AG04450 (cell line): Measurements from ENCODE around the gene PLXNB1. TPM values are rescaled to one million over a fixed set of nuclear protein-coding genes. Genes with fewer than 3 reads are reported as not detected.
A peak's percentile ranks its signal among the peaks of the same experiment; 100 is the strongest.

Experiments
- CTCF ChIA-PET: fragments of 300-600, 350-600 bp; formaldehyde crosslinking; extraction: SDS; loops from one replicate; lab custom pipeline; 2022; ENCODE audit warnings: antibody characterized with exemption, inconsistent platforms; lab: Charles Lee
- POLR2A ChIA-PET: fragments of 350-600 bp; formaldehyde crosslinking; extraction: SDS; loops from one replicate; lab custom pipeline; 2021; ENCODE audit warnings: antibody characterized with exemption, inconsistent platforms; lab: Yijun Ruan, JAX
- DNase-seq: peaks from one replicate; pipeline ENCODE4 v3.0.0-alpha.2; 2011; ENCODE audit warnings: low read depth, low spot score
- H3K27ac ChIP-seq: one replicate; pipeline ENCODE4 v1.5.1; 2012; ENCODE audit warnings: low read depth, low read length, control low read depth
- H3K27me3 ChIP-seq: one replicate; pipeline ENCODE4 v1.6.0; 2012; ENCODE audit warnings: low read length; ENCODE audit not compliant: control insufficient read depth, insufficient read depth
- H3K4me3 ChIP-seq: 2 replicates; pipeline ENCODE4 v1.5.1; 2011; ENCODE audit warnings: mild to moderate bottlenecking, low read depth, low read length, control low read depth
- H3K9me3 ChIP-seq: 2 replicates; pipeline ENCODE4 v1.5.1; 2012; ENCODE audit warnings: low read length; ENCODE audit not compliant: control insufficient read depth, insufficient read depth
- polyA minus RNA-seq: library from RNA; depleted of rRNA, polyadenylated mRNA; stranded (reverse); fragments of >200 nt; gene quantifications from 2 replicates; pipeline ENCODE4 v1.2.3, GENCODE V29; 2011; rRNA and poly(A)+ RNA removed
- polyA plus RNA-seq: library from polyadenylated mRNA; depleted of rRNA; stranded (reverse); fragments of >200 nt; gene quantifications from 2 replicates; pipeline ENCODE4 v1.2.3, GENCODE V29; 2011; rRNA removed
- TF ChIP-seq, protein P1 (sequence below): IDR thresholded peaks from 2 replicates; pipeline ENCODE4 v1.5.1; 2011; ENCODE audit warnings: low read depth, low read length, control low read depth, inconsistent platforms

PLXNB1 gene, protein sequence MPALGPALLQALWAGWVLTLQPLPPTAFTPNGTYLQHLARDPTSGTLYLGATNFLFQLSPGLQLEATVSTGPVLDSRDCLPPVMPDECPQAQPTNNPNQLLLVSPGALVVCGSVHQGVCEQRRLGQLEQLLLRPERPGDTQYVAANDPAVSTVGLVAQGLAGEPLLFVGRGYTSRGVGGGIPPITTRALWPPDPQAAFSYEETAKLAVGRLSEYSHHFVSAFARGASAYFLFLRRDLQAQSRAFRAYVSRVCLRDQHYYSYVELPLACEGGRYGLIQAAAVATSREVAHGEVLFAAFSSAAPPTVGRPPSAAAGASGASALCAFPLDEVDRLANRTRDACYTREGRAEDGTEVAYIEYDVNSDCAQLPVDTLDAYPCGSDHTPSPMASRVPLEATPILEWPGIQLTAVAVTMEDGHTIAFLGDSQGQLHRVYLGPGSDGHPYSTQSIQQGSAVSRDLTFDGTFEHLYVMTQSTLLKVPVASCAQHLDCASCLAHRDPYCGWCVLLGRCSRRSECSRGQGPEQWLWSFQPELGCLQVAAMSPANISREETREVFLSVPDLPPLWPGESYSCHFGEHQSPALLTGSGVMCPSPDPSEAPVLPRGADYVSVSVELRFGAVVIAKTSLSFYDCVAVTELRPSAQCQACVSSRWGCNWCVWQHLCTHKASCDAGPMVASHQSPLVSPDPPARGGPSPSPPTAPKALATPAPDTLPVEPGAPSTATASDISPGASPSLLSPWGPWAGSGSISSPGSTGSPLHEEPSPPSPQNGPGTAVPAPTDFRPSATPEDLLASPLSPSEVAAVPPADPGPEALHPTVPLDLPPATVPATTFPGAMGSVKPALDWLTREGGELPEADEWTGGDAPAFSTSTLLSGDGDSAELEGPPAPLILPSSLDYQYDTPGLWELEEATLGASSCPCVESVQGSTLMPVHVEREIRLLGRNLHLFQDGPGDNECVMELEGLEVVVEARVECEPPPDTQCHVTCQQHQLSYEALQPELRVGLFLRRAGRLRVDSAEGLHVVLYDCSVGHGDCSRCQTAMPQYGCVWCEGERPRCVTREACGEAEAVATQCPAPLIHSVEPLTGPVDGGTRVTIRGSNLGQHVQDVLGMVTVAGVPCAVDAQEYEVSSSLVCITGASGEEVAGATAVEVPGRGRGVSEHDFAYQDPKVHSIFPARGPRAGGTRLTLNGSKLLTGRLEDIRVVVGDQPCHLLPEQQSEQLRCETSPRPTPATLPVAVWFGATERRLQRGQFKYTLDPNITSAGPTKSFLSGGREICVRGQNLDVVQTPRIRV (N-terminal part only)
- polyA plus RNA-seq (13.4 and 18.3 TPM in 2 replicates), polyA minus RNA-seq (31.3 and 58.8 TPM in 2 replicates)

DNA sequence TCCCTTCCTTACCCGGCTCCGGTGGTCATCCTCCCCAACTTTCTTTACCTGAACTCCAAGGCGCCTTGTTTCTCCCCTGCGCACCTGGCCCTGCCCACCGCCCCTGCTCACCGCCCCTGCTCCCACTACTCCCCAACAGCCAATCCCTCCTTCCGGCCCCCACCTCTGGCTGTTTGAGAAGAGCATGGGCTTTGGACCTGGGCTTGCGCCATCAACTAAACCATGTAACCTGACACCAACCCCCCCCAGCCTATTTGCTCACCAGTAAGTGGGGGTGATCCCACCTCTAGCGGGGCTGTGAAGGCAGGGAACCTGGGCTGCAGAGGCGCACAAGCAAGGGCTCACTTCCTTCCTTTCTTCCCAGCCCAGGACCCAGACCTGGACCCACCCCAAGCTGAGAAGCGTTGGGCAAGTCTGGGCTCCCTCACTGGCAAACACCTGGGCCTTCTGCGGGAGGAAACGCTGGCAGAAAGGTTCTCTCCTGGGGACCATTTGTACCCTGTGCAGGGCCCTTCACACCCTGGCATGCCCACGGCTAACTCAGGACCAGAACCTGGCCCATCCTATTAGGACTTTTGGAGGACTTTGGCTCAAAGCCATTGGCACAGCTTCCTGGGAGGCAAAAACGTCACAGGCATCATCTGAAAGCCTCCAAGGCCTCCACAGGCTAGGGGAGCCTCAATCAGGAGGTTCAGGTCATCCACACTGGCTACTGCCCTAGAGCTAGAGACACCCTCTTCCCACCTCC lies at the start of gene PLXNB1:
Gene PLXNB1, minus strand, starts transcription at position 127 of the 748 bp plus-strand sequence. CDS start 5,475 bp downstream, outside the sequence.
- TF ChIP-seq, protein P1, sequence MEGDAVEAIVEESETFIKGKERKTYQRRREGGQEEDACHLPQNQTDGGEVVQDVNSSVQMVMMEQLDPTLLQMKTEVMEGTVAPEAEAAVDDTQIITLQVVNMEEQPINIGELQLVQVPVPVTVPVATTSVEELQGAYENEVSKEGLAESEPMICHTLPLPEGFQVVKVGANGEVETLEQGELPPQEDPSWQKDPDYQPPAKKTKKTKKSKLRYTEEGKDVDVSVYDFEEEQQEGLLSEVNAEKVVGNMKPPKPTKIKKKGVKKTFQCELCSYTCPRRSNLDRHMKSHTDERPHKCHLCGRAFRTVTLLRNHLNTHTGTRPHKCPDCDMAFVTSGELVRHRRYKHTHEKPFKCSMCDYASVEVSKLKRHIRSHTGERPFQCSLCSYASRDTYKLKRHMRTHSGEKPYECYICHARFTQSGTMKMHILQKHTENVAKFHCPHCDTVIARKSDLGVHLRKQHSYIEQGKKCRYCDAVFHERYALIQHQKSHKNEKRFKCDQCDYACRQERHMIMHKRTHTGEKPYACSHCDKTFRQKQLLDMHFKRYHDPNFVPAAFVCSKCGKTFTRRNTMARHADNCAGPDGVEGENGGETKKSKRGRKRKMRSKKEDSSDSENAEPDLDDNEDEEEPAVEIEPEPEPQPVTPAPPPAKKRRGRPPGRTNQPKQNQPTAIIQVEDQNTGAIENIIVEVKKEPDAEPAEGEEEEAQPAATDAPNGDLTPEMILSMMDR: no peak
- no peaks in the 10 kb centered on the region for H3K27me3 ChIP-seq
- H3K9me3 ChIP-seq: no peaks in the 10 kb centered on the region
- ChIA-PET POLR2A (no interaction called here), CTCF (interaction anchor here (0.6 to 12.1 kb wide), 5 partner anchors 10 to 235 kb away, joined by 3 to 402 read pairs (median 4); partner anchors contain the start of genes CCDC51 and TMA7)
- no peak for DNase-seq
- peak within 1 kb of the TSS; percentile 31 for H3K27ac ChIP-seq
- H3K4me3 ChIP-seq: peak within 1 kb of the TSS; percentile 70

DNA sequence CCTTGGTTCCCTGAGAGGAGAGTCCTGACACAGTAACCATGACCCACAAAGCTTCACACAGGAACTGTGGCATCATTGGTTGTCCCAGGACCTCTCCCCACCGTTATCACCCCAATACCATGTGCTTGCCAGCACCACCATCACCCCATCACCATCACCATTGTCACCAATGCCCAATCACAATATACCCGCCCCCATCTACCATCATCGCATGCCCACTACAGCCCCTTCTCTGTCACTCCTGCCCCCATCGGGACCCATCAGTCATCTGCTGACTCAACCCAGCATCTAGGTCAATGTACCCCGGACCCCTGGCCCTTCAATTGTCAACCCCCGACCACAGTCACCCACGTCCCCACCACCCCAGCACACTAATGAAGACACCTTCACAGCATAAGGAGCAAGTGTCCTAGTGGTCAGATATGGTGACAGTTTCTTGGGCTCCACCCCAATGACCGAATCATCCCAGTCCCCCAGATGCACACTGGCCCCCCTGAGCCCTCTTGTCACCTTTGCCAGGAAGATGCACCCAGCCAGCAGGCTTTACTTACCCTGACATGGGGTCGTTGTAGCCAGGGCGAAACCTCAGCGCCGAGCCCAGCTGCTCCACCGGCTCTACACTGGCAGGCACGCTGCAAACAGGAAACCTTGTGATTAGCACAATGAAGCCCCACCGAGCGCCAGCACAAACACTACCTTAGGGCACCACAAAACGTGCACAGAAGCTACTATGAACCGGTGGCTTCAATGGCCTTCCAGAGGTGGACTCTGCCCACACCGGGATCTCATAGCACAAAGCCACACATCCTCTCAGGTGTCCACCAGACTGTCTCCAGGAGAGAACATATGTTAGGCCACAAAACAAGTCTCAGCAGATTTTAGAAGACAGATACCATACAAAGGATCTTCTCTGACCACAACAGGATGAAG lies 49.0 kb upstream of the PLXNB1 start:
- Histone ChIP-seq H3K4me3 (no peak overlapping the region), H3K9me3 (no peaks in the 10 kb centered on the region; the same call in 1 of the 2 replicates), H3K27me3 (no peaks in the 10 kb centered on the region), H3K27ac (no peak overlapping the region)
- ChIA-PET POLR2A (no interaction called here), CTCF (no interaction called here)
- no peak for DNase-seq
- TF ChIP-seq, protein P1: no peak

DNA sequence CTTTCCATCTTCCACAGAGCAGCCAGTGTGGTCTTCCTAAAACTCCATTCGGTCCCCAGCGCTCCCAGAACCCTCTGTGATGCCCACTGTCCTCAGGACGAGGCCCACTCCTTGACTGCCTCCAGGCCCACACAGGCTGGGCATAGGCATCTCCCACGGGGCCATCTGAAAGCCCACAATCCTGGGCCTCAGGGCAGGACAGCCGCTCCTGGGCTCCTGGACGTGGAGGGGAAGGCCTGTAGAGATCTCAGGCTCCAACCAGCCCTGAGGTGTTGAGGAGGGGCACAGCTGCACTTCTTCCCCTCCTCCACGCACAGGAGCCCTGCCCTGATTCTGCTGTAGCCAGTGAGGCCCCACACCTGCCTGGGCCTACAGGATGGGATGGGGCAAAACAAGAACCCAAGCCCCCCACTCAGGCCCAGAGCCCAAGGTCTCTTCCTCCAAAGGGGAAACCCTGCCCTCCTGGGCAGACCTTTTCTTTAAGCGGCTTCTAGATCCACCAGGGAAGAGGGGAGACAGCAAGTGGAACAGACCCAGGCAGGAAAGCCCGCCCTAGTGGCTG lies 48.2 kb upstream of the PLXNB1 start:
- H3K27ac ChIP-seq: no peak overlapping the region
- TF ChIP-seq, protein P1: no peak
- H3K9me3 ChIP-seq: no peaks in the 10 kb centered on the region; the same call in 1 of the 2 replicates
- POLR2A ChIA-PET: no interaction called here
- CTCF ChIA-PET: interaction anchor here (0.6 kb wide), 1 partner anchor 73 kb away, joined by 3 read pairs; no protein-coding TSS in a partner anchor
- H3K27me3 ChIP-seq: no peaks in the 10 kb centered on the region
- H3K4me3 ChIP-seq: no peak overlapping the region
- DNase-seq: no peak
